Spleen (tissue), 11 donors: ENCODE measurements around the gene FBN2. TPM values are rescaled to one million over a fixed set of nuclear protein-coding genes. Genes with fewer than 3 reads are reported as not detected.

Experiments
- DNase-seq: peaks from one replicate; pipeline ENCODE4 v3.0.0-alpha.2; 2020
- H3K27ac ChIP-seq, 8 donors: fragments of 200-600 bp; sonication (generic) in 7 of 8; 1 replicate in 4 of 8; 2 replicates in 4 of 8; pipeline versions ENCODE4 v1.5.0 to v1.8.0; 2016 to 2021; ENCODE audit warnings: inconsistent platforms in 4 of 8, mild to moderate bottlenecking in 4 of 8, moderate library complexity in 1 of 8
- H3K27me3 ChIP-seq, 7 donors: fragments of 200-600 bp; sonication (generic) in 6 of 7; replicated peaks in 1 of 7; 1 replicate in 4 of 7; 2 replicates in 3 of 7; pipeline versions ENCODE4 v1.5.0 to v1.8.0; 2016 to 2021; ENCODE audit warnings: inconsistent platforms in 3 of 7, mild to moderate bottlenecking in 1 of 7
- H3K36me3 ChIP-seq, 6 donors: fragments of 200-600 bp; sonication (generic) in 5 of 6; 1 replicate in 4 of 6; 2 replicates in 2 of 6; pipeline versions ENCODE4 v1.5.0 to v1.8.0; 2016 to 2021; ENCODE audit warnings: inconsistent platforms in 2 of 6
- H3K4me1 ChIP-seq, 6 donors: fragments of 200-600 bp; sonication (generic) in 5 of 6; 1 replicate in 3 of 6; 2 replicates in 3 of 6; pipeline versions ENCODE4 v1.5.0 to v1.8.0; 2016 to 2021; ENCODE audit warnings: inconsistent platforms in 3 of 6
- H3K4me3 ChIP-seq, 8 donors: fragments of 200-600 bp; sonication (generic) in 7 of 8; 1 replicate in 4 of 8; 2 replicates in 4 of 8; pipeline versions ENCODE4 v1.5.0 to v1.8.0; 2016 to 2021; ENCODE audit warnings: inconsistent platforms in 4 of 8, mild to moderate bottlenecking in 4 of 8, moderate library complexity in 2 of 8
- H3K9me3 ChIP-seq, 8 donors: fragments of 200-600 bp; sonication (generic) in 7 of 8; 1 replicate in 4 of 8; 2 replicates in 4 of 8; pipeline versions ENCODE4 v1.5.0 to v1.8.0; 2016 to 2021; ENCODE audit warnings: inconsistent platforms in 4 of 8
- CTCF ChIP-seq, 11 experiments: fragments of 200-600 bp in 7 of 11; fragments of 450-650 bp in 4 of 11; sonication (generic) in 4 of 11; IDR thresholded peaks in 8 of 11; conservative IDR thresholded peaks in 3 of 11; 1 replicate in 7 of 11; 2 replicates in 4 of 11; pipeline versions ENCODE4 v1.4.0 to v1.8.0; 2016 to 2021; ENCODE audit warnings: antibody characterized with exemption in 11 of 11, inconsistent platforms in 4 of 11, mild to moderate bottlenecking in 1 of 11
- POLR2A ChIP-seq, 3 donors: fragments of 450-650 bp; IDR thresholded peaks; one replicate each; pipeline ENCODE4 v1.5.1; 2017; ENCODE audit warnings: antibody characterized with exemption in 3 of 3, mild to moderate bottlenecking in 1 of 3
- POLR2AphosphoS5 ChIP-seq, 3 donors: sonication (generic); formaldehyde crosslinking; IDR thresholded peaks; one replicate each; pipeline ENCODE4 v1.5.1; 2017; ENCODE audit warnings: antibody characterized with exemption in 3 of 3
- WGBS, 5 donors: extraction: QIAGEN DNeasy Blood & Tissue Kit in 3 of 5; methylation state at CpG; one replicate each; pipeline versions ENCODE4 v1.1.5 to v1.1.7; 2013 to 2018; 5-methylcytosine and 5-hydroxymethylcytosine counted together
- intact Hi-C: fragments of 100-400 bp; cut with DNase I; formaldehyde crosslinking; loops from one replicate; pipeline ENCODE4 v1.15.0; 2023; ENCODE audit warnings: low total_unique reads
- polyA plus RNA-seq, 3 donors: library from polyadenylated mRNA; stranded (reverse); fragments of 200-250 nt; gene quantifications; one replicate each; pipeline ENCODE4 v1.2.1, GENCODE V29; 2013
- total RNA-seq, 7 donors: library from RNA; depleted of rRNA in 3 of 7; stranded (reverse); fragments of >200 nt in 3 of 7; fragmentation: NEBNext Ultra II Directional in 4 of 7; extraction: Animal tissue kit (Norgen Biotek cat#: 25700) in 4 of 7; gene quantifications; one replicate each; pipeline versions ENCODE4 v1.1.0 to v1.2.1, GENCODE V29; 2016 to 2021
- donor health status: healthy with polysubstance abuse.
- donor health status: DM: no; HTN: no; CAD: no; lungs with moderate emphysema.
- donor health status: DM: no; HTN: no; CAD: no.
- donor health status: Bipolar disorder and iron deficiency.
- donor health status: healthy.
- donor health status: DM: no; HTN: no; CAD: no.
- donor health status: DM: yes; HTN: yes; CAD: no.

The FBN2 gene
- total and polyA plus RNA-seq, 10 donors, result 0.21 to 7.6 (median 2.6) TPM

GRCh38 chr5:128494516-128494915 is 43.5 kb downstream of the FBN2 start:
- TF ChIP-seq POLR2AphosphoS5 (IDR thresholded peaks at IDR 0.05) (no peak), POLR2A (IDR thresholded peaks at IDR 0.05) (no peak), CTCF (IDR thresholded peaks at IDR 0.05 in 8 of 11, conservative IDR thresholded peaks at IDR 0.05 in 3 of 11) (no peak)
- H3K36me3 ChIP-seq, result no peaks in the 10 kb centered on the region
- DNase-seq, result no peak
- no peak overlapping the region for H3K27ac ChIP-seq
- WGBS, 5 donors, result 63 to 86% (median 79%) methylated on average over 1 of the region's 1 CpG
- no peak overlapping the region for H3K4me3 ChIP-seq
- H3K4me1 ChIP-seq, result no peaks in the 10 kb centered on the region
- peaks cover 0 to 12% (median 5%) of the 10 kb centered on the region in 8 donors for H3K9me3 ChIP-seq
- no peaks in the 10 kb centered on the region for H3K27me3 ChIP-seq
- intact Hi-C loops, result no loop called here

GRCh38 chr5:128493657-128494329 is 44.3 kb downstream of the FBN2 start:
- H3K36me3 ChIP-seq, result no peaks in the 10 kb centered on the region
- H3K9me3 ChIP-seq, result peaks cover 0 to 12% (median 5%) of the 10 kb centered on the region in 8 donors
- WGBS, 5 donors, result 90 to 97% (median 94%) methylated on average over 4 of the region's 4 CpGs
- TF ChIP-seq POLR2A (IDR thresholded peaks at IDR 0.05) (no peak), CTCF (IDR thresholded peaks at IDR 0.05 in 8 of 11, conservative IDR thresholded peaks at IDR 0.05 in 3 of 11) (no peak), POLR2AphosphoS5 (IDR thresholded peaks at IDR 0.05) (no peak)
- no peaks in the 10 kb centered on the region for H3K4me1 ChIP-seq
- intact Hi-C loops, result no loop called here
- DNase-seq, result no peak
- H3K27ac ChIP-seq, result no peak overlapping the region
- no peak overlapping the region for H3K4me3 ChIP-seq
- no peaks in the 10 kb centered on the region for H3K27me3 ChIP-seq

- intact Hi-C loops, result no loop called here
- no peaks in the 10 kb centered on the region for H3K4me1 ChIP-seq
- DNase-seq, result no peak
- no peak overlapping the region for H3K4me3 ChIP-seq
- 29 to 33% (median 29%) methylated on average over 3 of the region's 3 CpGs for WGBS, 5 donors
- no peak for TF ChIP-seq POLR2A (IDR thresholded peaks at IDR 0.05)
- no peak for TF ChIP-seq CTCF (IDR thresholded peaks at IDR 0.05 in 8 of 11, conservative IDR thresholded peaks at IDR 0.05 in 3 of 11)
- TF ChIP-seq POLR2AphosphoS5 (IDR thresholded peaks at IDR 0.05), result no peak
- peaks cover 0 to 12% (median 5%) of the 10 kb centered on the region in 8 donors for H3K9me3 ChIP-seq
- no peaks in the 10 kb centered on the region for H3K36me3 ChIP-seq
- H3K27ac ChIP-seq, result no peak overlapping the region
- no peaks in the 10 kb centered on the region for H3K27me3 ChIP-seq
Observed at GRCh38 chr5:128491291-128491690, 46.8 kb downstream of the FBN2 start.

GRCh38 chr5:128490761-128491160 is 47.3 kb downstream of the FBN2 start:
- intact Hi-C loops, result no loop called here
- H3K36me3 ChIP-seq, result no peaks in the 10 kb centered on the region
- no peaks in the 10 kb centered on the region for H3K4me1 ChIP-seq
- no peak for TF ChIP-seq CTCF (IDR thresholded peaks at IDR 0.05 in 8 of 11, conservative IDR thresholded peaks at IDR 0.05 in 3 of 11)
- no peak for TF ChIP-seq POLR2A (IDR thresholded peaks at IDR 0.05)
- no peak for TF ChIP-seq POLR2AphosphoS5 (IDR thresholded peaks at IDR 0.05)
- no peak overlapping the region for H3K4me3 ChIP-seq
- no peak for DNase-seq
- 60 to 88% (median 71%) methylated on average over 1 of the region's 1 CpG for whole genome bisulfite sequencing, 5 donors
- no peak overlapping the region for H3K27ac ChIP-seq
- peaks cover 0 to 12% (median 5%) of the 10 kb centered on the region in 8 donors for H3K9me3 ChIP-seq
- no peaks in the 10 kb centered on the region for H3K27me3 ChIP-seq
